GM12878 (cell line): ENCODE results near the gene SLC39A5. TPM values are rescaled to one million over a fixed set of nuclear protein-coding genes. Genes with fewer than 3 reads are reported as not detected.

Experiments
- ATAC-seq: fragments of 200-7000 bp; cut with Tn5 transposase; 3 replicates; pipeline ENCODE4 v1.9.1; 2020; ENCODE audit warnings: mild to moderate bottlenecking, moderate library complexity
- BruUV-seq: library from RNA; stranded (reverse); fragments of 400-500 nt; replicated peaks from 2 replicates; lab custom pipeline; 2021; lab: Mats Ljungman, UMichigan
- CTCF ChIA-PET: fragments of 300-600 bp; sonication (Branson Sonifier 250); formaldehyde crosslinking; extraction: SDS; loops from one replicate; lab custom pipeline; 2021; ENCODE audit warnings: inconsistent platforms; lab: Yijun Ruan, JAX
- POLR2A ChIA-PET: fragments of 350-600 bp; formaldehyde crosslinking; extraction: SDS; loops from one replicate; lab custom pipeline; 2021; ENCODE audit warnings: inconsistent platforms; lab: Charles Lee
- RAD21 ChIA-PET: fragments of 300-600 bp; sonication (Branson Sonifier 250); formaldehyde crosslinking; loops from one replicate; lab custom pipeline; 2023; ENCODE audit warnings: antibody characterized with exemption; ENCODE audit not compliant: unreplicated experiment; lab: Charles Lee
- SMC1A ChIA-PET: fragments of 300-600 bp; sonication (Branson Sonifier 250); formaldehyde crosslinking; loops from one replicate; lab custom pipeline; 2023; ENCODE audit not compliant: unreplicated experiment, uncharacterized antibody; lab: Charles Lee
- DNase-seq: peaks from one replicate; pipeline ENCODE4 v3.0.0-alpha.2; 2011; ENCODE audit warnings: low read depth, low spot score
- FAIRE-seq: peaks from 3 replicates; lab custom pipeline; 2011; peaks lifted over from hg19 to GRCh38; lab: Jason Lieb, UNC
- H2AFZ ChIP-seq: 2 replicates; pipeline ENCODE4 v1.6.0; 2011; ENCODE audit warnings: low read depth, low read length, control low read depth; ENCODE audit not compliant: control insufficient read depth
- H3K27ac ChIP-seq: 2 replicates; pipeline ENCODE4 v1.5.1; 2011; ENCODE audit warnings: control low read depth; ENCODE audit not compliant: control insufficient read depth, insufficient read depth
- H3K27me3 ChIP-seq, 2 experiments: replicated peaks in 1 of 2; 2 replicates each; pipeline versions ENCODE4 v1.6.0 to v1.6.1; 2011; ENCODE audit warnings: low read length in 1 of 2; ENCODE audit not compliant: control insufficient read depth in 2 of 2, insufficient read depth in 2 of 2
- H3K36me3 ChIP-seq, 2 experiments: 2 replicates each; pipeline ENCODE4 v1.5.1; 2011; ENCODE audit warnings: low read length in 1 of 2; ENCODE audit not compliant: control insufficient read depth in 2 of 2, insufficient read depth in 2 of 2
- H3K4me1 ChIP-seq: 2 replicates; pipeline ENCODE4 v1.6.1; 2011; ENCODE audit warnings: mild to moderate bottlenecking, low read length, moderate library complexity, mixed read lengths; ENCODE audit not compliant: control insufficient read depth, insufficient read depth
- H3K4me2 ChIP-seq: 2 replicates; pipeline ENCODE4 v1.6.0; 2011; ENCODE audit warnings: control low read depth; ENCODE audit not compliant: control insufficient read depth, insufficient read depth
- H3K4me3 ChIP-seq: fragments of 200-600 bp; sonication (generic); 2 replicates; pipeline ENCODE4 v1.5.1; 2016
- H3K79me2 ChIP-seq: 2 replicates; pipeline ENCODE4 v1.6.0; 2011; ENCODE audit warnings: low read length; ENCODE audit not compliant: control insufficient read depth, insufficient read depth
- H3K9ac ChIP-seq: 2 replicates; pipeline ENCODE4 v1.8.0; 2011; ENCODE audit warnings: low read length, control low read depth, mixed read lengths; ENCODE audit not compliant: control insufficient read depth, insufficient read depth
- H3K9me3 ChIP-seq: replicated peaks from 3 replicates; pipeline ENCODE4 v1.5.1; 2011; ENCODE audit warnings: mild to moderate bottlenecking, low read length; ENCODE audit not compliant: control insufficient read depth, insufficient read depth
- H4K20me1 ChIP-seq: 2 replicates; pipeline ENCODE4 v1.6.0; 2011; ENCODE audit not compliant: control insufficient read depth, insufficient read depth
- ELK1 ChIP-seq: IDR thresholded peaks from 2 replicates; pipeline ENCODE4 v1.6.1; 2012; ENCODE audit warnings: low read depth, low read length, improper control_type of control experiment
- EP300 ChIP-seq, 2 experiments: fragments of 150-350 bp in 1 of 2; IDR thresholded peaks; 2 replicates each; pipeline ENCODE4 v1.6.1; 2011 to 2012; ENCODE audit warnings: low read depth in 2 of 2, low read length in 2 of 2, borderline replicate concordance in 1 of 2, improper control_type of control experiment in 1 of 2, inconsistent platforms in 1 of 2; ENCODE audit not compliant: control insufficient read depth in 1 of 2
- MYB ChIP-seq: fragments of 150-350 bp; IDR thresholded peaks from 2 replicates; pipeline ENCODE4 v1.6.1; 2014; ENCODE audit warnings: mild to moderate bottlenecking, low read depth, low read length, borderline replicate concordance
- NR2F1 ChIP-seq: fragments of 450-650 bp; conservative IDR thresholded peaks from 2 replicates; pipeline ENCODE4 v1.6.1; 2017; ENCODE audit warnings: mild to moderate bottlenecking
- TARDBP ChIP-seq: IDR thresholded peaks from 2 replicates; pipeline ENCODE4 v1.6.1; 2016; ENCODE audit warnings: borderline replicate concordance
- TBL1XR1 ChIP-seq: IDR thresholded peaks from 2 replicates; pipeline ENCODE4 v1.6.1; 2012; ENCODE audit warnings: low read depth, low read length, improper control_type of control experiment
- YY1 ChIP-seq: IDR thresholded peaks from 2 replicates; pipeline ENCODE4 v1.6.1; 2011; ENCODE audit warnings: low read depth, mild to moderate bottlenecking, low read length
- ZZZ3 ChIP-seq: IDR thresholded peaks from 2 replicates; pipeline ENCODE4 v1.6.1; 2011; ENCODE audit warnings: low read depth; ENCODE audit not compliant: control insufficient read depth, insufficient read length
- WGBS: methylation state at CpG from one replicate; pipeline ENCODE4 v1.1.6; 2016; ENCODE audit warnings: low lambda C conversion rate; ENCODE audit not compliant: insufficient replicate concordance, insufficient coverage; ENCODE audit errors: missing lambda C conversion rate; 5-methylcytosine and 5-hydroxymethylcytosine counted together
- in situ Hi-C: fragments of 300-500 bp; cut with MboI; formaldehyde crosslinking; loops from 9 replicates; pipeline ENCODE4 v1.14.3; 2018; ENCODE audit warnings: mixed read lengths
- intact Hi-C: fragments of 100-400 bp; cut with micrococcal nuclease; formaldehyde crosslinking; loops from one replicate; pipeline ENCODE4 v1.14.2; 2022; ENCODE audit not compliant: unreplicated experiment
- polyA plus RNA-seq, 11 experiments: library from polyadenylated mRNA; depleted of rRNA in 4 of 11; unstranded in 6 of 11; stranded (reverse) in 5 of 11; fragments of >200 nt; fragmentation: Nextera tagmentation in 4 of 11; fragmentation: Illumina TruSeq in 1 of 11; extraction: Ambion mirVana in 4 of 11; extraction: Trizol in 1 of 11; gene quantifications; 1 replicate in 1 of 11; 2 replicates in 10 of 11; pipeline versions ENCODE4 v1.2.1 to v1.2.3, GENCODE V29; 2011 to 2016; ENCODE audit warnings: inconsistent platforms in 2 of 11, missing spikeins in 2 of 11, low read depth in 1 of 11
- total RNA-seq, 4 experiments: library from RNA; depleted of rRNA in 3 of 4; stranded (reverse); fragments of >200 nt in 3 of 4; fragmentation: Illumina TruSeq in 1 of 4; extraction: Trizol in 1 of 4; gene quantifications; 2 replicates each; pipeline versions ENCODE4 v1.2.1 to v1.2.3, GENCODE V29; 2013 to 2021
- TF ChIP-seq, protein P1 (sequence below): fragments of 450-650 bp; IDR thresholded peaks from 2 replicates; pipeline ENCODE4 v1.6.1; 2017; ENCODE audit warnings: antibody characterized with exemption, mild to moderate bottlenecking, moderate library complexity
- TF ChIP-seq, protein P2 (sequence below): fragments of 450-650 bp; IDR thresholded peaks from 2 replicates; pipeline ENCODE4 v1.6.1; 2017; ENCODE audit warnings: mild to moderate bottlenecking

Gene SLC39A5
- total and polyA plus RNA-seq, 10 of the 15 experiments (the other 5 are each of a cell fraction or from before 2014, with no cell fraction given): 0.15 to 0.56 (median 0.15) TPM; not detected in 7

DNA sequence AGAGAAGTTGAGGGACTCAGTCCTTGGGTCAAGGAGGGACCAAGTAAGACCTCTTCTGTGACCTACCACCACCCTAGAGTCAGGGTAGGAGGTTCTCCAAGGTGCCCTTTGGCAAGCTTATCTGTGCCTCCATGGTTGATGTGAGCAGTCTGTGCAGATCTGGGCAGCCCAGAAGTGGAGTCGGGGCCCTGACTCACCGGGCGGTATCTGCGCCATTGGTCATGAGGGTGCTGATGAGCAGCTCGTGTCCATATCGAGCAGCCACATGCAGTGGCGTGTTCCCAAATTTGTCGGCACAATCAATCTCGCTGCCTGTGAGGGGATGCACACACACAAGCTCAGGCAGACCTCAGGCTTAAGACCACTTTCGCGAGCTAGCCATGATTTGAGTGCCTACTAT, 23.2 kb downstream of the SLC39A5 start:
- ChIA-PET POLR2A (interaction anchor here (1.6 kb wide), 1 partner anchor 32 kb away, joined by 4 read pairs; no protein-coding TSS in a partner anchor), RAD21 (no interaction called here), SMC1A (no interaction called here), CTCF (interaction anchor here (0.9 to 1.8 kb wide), 2 partner anchors 25 to 47 kb away, joined by 3 to 4 read pairs; no protein-coding TSS in a partner anchor)
- Histone ChIP-seq H3K4me3 (no peak overlapping the region), H3K4me1 (peaks cover 7% of the 10 kb centered on the region), H4K20me1 (no peaks in the 10 kb centered on the region), H3K9me3 (no peaks in the 10 kb centered on the region), H3K4me2 (no peak overlapping the region), H2AFZ (no peak overlapping the region), H3K27me3 (no peaks in the 10 kb centered on the region), H3K79me2 (peaks cover 10% of the 10 kb centered on the region), H3K27ac (no peak overlapping the region), H3K36me3 (peaks cover 15 to 22% of the 10 kb centered on the region in 2 experiments), H3K9ac (no peak overlapping the region)
- no peak for TF ChIP-seq TBL1XR1
- TF ChIP-seq, protein P1, sequence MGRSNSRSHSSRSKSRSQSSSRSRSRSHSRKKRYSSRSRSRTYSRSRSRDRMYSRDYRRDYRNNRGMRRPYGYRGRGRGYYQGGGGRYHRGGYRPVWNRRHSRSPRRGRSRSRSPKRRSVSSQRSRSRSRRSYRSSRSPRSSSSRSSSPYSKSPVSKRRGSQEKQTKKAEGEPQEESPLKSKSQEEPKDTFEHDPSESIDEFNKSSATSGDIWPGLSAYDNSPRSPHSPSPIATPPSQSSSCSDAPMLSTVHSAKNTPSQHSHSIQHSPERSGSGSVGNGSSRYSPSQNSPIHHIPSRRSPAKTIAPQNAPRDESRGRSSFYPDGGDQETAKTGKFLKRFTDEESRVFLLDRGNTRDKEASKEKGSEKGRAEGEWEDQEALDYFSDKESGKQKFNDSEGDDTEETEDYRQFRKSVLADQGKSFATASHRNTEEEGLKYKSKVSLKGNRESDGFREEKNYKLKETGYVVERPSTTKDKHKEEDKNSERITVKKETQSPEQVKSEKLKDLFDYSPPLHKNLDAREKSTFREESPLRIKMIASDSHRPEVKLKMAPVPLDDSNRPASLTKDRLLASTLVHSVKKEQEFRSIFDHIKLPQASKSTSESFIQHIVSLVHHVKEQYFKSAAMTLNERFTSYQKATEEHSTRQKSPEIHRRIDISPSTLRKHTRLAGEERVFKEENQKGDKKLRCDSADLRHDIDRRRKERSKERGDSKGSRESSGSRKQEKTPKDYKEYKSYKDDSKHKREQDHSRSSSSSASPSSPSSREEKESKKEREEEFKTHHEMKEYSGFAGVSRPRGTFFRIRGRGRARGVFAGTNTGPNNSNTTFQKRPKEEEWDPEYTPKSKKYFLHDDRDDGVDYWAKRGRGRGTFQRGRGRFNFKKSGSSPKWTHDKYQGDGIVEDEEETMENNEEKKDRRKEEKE: no peak
- TF ChIP-seq EP300 (IDR thresholded peaks at IDR 0.05; ENCODE audit: borderline replicate concordance in 1 of 2, control insufficient read depth in 1 of 2, low read depth in 2 of 2, low read length in 2 of 2): no peak
- no peak for TF ChIP-seq TARDBP
- no peak for TF ChIP-seq YY1
- TF ChIP-seq MYB: no peak
- no peak for TF ChIP-seq ZZZ3
- TF ChIP-seq ELK1: no peak
- TF ChIP-seq NR2F1: no peak
- TF ChIP-seq, protein P2, sequence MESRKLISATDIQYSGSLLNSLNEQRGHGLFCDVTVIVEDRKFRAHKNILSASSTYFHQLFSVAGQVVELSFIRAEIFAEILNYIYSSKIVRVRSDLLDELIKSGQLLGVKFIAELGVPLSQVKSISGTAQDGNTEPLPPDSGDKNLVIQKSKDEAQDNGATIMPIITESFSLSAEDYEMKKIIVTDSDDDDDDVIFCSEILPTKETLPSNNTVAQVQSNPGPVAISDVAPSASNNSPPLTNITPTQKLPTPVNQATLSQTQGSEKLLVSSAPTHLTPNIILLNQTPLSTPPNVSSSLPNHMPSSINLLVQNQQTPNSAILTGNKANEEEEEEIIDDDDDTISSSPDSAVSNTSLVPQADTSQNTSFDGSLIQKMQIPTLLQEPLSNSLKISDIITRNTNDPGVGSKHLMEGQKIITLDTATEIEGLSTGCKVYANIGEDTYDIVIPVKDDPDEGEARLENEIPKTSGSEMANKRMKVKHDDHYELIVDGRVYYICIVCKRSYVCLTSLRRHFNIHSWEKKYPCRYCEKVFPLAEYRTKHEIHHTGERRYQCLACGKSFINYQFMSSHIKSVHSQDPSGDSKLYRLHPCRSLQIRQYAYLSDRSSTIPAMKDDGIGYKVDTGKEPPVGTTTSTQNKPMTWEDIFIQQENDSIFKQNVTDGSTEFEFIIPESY: no peak
- DNase-seq (no peak), FAIRE-seq (no peak), ATAC-seq (no peak)
- intact Hi-C loops (no loop called here), in situ Hi-C loops (no loop called here)
- 97% methylated on average over 11 of the region's 11 CpGs for WGBS
- no TSS peak for BruUV-seq
